IMR-90 (cell line): Measurements from ENCODE around the gene MCCD1. TPM values are rescaled to one million over a fixed set of nuclear protein-coding genes. Genes with fewer than 3 reads are reported as not detected.

Experiments
- ATAC-seq: fragments of 200-7000 bp; cut with Tn5 transposase; 2 replicates; pipeline ENCODE4 v1.9.1; 2020; ENCODE audit warnings: low read depth, mild to moderate bottlenecking, moderate library complexity
- BruUV-seq: library from RNA; stranded (reverse); fragments of 400-500 nt; replicated peaks from 2 replicates; lab custom pipeline; 2021; lab: Mats Ljungman, UMichigan
- CTCF ChIA-PET: fragments of 300-600 bp; formaldehyde crosslinking; extraction: SDS; loops from one replicate; lab custom pipeline; 2021; ENCODE audit warnings: antibody characterized with exemption; lab: Yijun Ruan, JAX
- POLR2A ChIA-PET: fragments of 300-600 bp; sonication (Branson Sonifier 250); formaldehyde crosslinking; loops from one replicate; lab custom pipeline; 2022; ENCODE audit warnings: antibody characterized with exemption; ENCODE audit not compliant: unreplicated experiment; lab: Charles Lee
- DNase-seq: peaks from one replicate; pipeline ENCODE4 v3.0.0; 2013
- H2AFZ ChIP-seq: replicated peaks from 2 replicates; pipeline ENCODE3; 2013; ENCODE audit warnings: low read length, mild to moderate bottlenecking; ENCODE audit not compliant: poor library complexity
- H2AK5ac ChIP-seq: 2 replicates; pipeline ENCODE4 v1.6.1; 2013; ENCODE audit warnings: low read depth, low read length, inconsistent platforms
- H2AK9ac ChIP-seq: replicated peaks from 2 replicates; pipeline ENCODE3; 2013; ENCODE audit warnings: mild to moderate bottlenecking, low read depth, low read length, moderate library complexity; ENCODE audit not compliant: poor library complexity
- H2BK120ac ChIP-seq: 2 replicates; pipeline ENCODE4 v1.6.1; 2013; ENCODE audit warnings: low read depth, low read length, inconsistent platforms
- H2BK15ac ChIP-seq: 3 replicates; pipeline ENCODE4 v1.6.1; 2013; ENCODE audit warnings: low read depth, low read length, inconsistent platforms
- H2BK20ac ChIP-seq: 2 replicates; pipeline ENCODE4 v1.6.1; 2013; ENCODE audit warnings: low read depth, mild to moderate bottlenecking, inconsistent platforms, low read length, moderate library complexity
- H2BK5ac ChIP-seq: 2 replicates; pipeline ENCODE4 v1.6.1; 2013; ENCODE audit warnings: mild to moderate bottlenecking, low read depth, low read length, inconsistent platforms; ENCODE audit not compliant: poor library complexity, severe bottlenecking
- H3K14ac ChIP-seq: replicated peaks from 2 replicates; pipeline ENCODE4 v1.6.1; 2013; ENCODE audit warnings: low read depth, low read length, inconsistent platforms
- H3K18ac ChIP-seq: 2 replicates; pipeline ENCODE4 v1.6.1; 2013; ENCODE audit warnings: low read depth, low read length, control low read depth
- H3K23ac ChIP-seq: 2 replicates; pipeline ENCODE4 v1.6.1; 2013; ENCODE audit warnings: low read depth, low read length, inconsistent platforms
- H3K27ac ChIP-seq: 2 replicates; pipeline ENCODE4 v1.5.1; 2013; ENCODE audit warnings: mild to moderate bottlenecking, control low read depth, low read length; ENCODE audit not compliant: insufficient read depth
- H3K27me3 ChIP-seq: 2 replicates; pipeline ENCODE4 v1.6.1; 2013; ENCODE audit warnings: low read length; ENCODE audit not compliant: control insufficient read depth, insufficient read depth
- H3K36me3 ChIP-seq: 2 replicates; pipeline ENCODE4 v1.6.1; 2013; ENCODE audit warnings: low read length, mixed read lengths; ENCODE audit not compliant: control insufficient read depth, insufficient read depth
- H3K4ac ChIP-seq: 2 replicates; pipeline ENCODE4 v1.6.1; 2013; ENCODE audit warnings: low read depth, low read length, inconsistent platforms
- H3K4me1 ChIP-seq: 2 replicates; pipeline ENCODE4 v1.6.1; 2013; ENCODE audit warnings: low read length, mixed read lengths; ENCODE audit not compliant: control insufficient read depth, insufficient read depth
- H3K4me2 ChIP-seq: 2 replicates; pipeline ENCODE4 v1.6.1; 2013; ENCODE audit warnings: low read depth, mild to moderate bottlenecking, control low read depth, low read length, moderate library complexity
- H3K4me3 ChIP-seq: 2 replicates; pipeline ENCODE4 v1.5.1; 2013; ENCODE audit warnings: low read depth, mild to moderate bottlenecking, control low read depth, low read length, moderate library complexity; ENCODE audit not compliant: insufficient read depth
- H3K56ac ChIP-seq: 2 replicates; pipeline ENCODE4 v1.6.1; 2013; ENCODE audit warnings: low read length, inconsistent platforms; ENCODE audit not compliant: insufficient read depth; ENCODE audit errors: extremely low read depth
- H3K79me1 ChIP-seq, 2 experiments: 2 replicates each; pipeline ENCODE4 v1.6.1; 2013; ENCODE audit warnings: low read length in 2 of 2, inconsistent platforms in 1 of 2, low read depth in 1 of 2
- H3K9ac ChIP-seq: 2 replicates; pipeline ENCODE4 v1.6.1; 2013; ENCODE audit warnings: low read depth, low read length, control low read depth
- H3K9me1 ChIP-seq: 2 replicates; pipeline ENCODE4 v1.6.1; 2013; ENCODE audit warnings: low read length, inconsistent platforms; ENCODE audit not compliant: insufficient read depth
- H3K9me3 ChIP-seq: 2 replicates; pipeline ENCODE4 v1.6.1; 2013; ENCODE audit warnings: low read length; ENCODE audit not compliant: control insufficient read depth, insufficient read depth
- H4K20me1 ChIP-seq: 2 replicates; pipeline ENCODE4 v1.6.1; 2013; ENCODE audit warnings: low read length, inconsistent platforms; ENCODE audit not compliant: insufficient read depth
- H4K5ac ChIP-seq: 2 replicates; pipeline ENCODE4 v1.6.1; 2013; ENCODE audit warnings: mild to moderate bottlenecking, low read depth, low read length, control low read depth
- H4K8ac ChIP-seq, 2 experiments: 2 replicates each; pipeline ENCODE4 v1.6.1; 2013; ENCODE audit warnings: low read depth in 2 of 2, low read length in 2 of 2, control low read depth in 1 of 2, inconsistent platforms in 1 of 2
- H4K91ac ChIP-seq: 2 replicates; pipeline ENCODE4 v1.6.1; 2013; ENCODE audit warnings: low read depth, low read length, inconsistent platforms; ENCODE audit not compliant: insufficient read depth
- BHLHE40 ChIP-seq: fragments of 150-350 bp; IDR thresholded peaks from 2 replicates; pipeline ENCODE4 v1.6.1; 2016; ENCODE audit warnings: mild to moderate bottlenecking, low read depth, low read length
- CEBPB ChIP-seq: IDR thresholded peaks from 2 replicates; pipeline ENCODE4 v1.6.1; 2012; ENCODE audit warnings: low read depth, low read length, improper control_type of control experiment
- POLR2A ChIP-seq: IDR thresholded peaks from 2 replicates; pipeline ENCODE4 v1.6.1; 2012; ENCODE audit warnings: mild to moderate bottlenecking, low read depth, low read length
- WGBS, 2 experiments: methylation state at CpG; one replicate each; pipeline versions ENCODE4 v1.1.5 to v1.1.7; 2013; ENCODE audit warnings: missing lambda C conversion rate in 2 of 2; ENCODE audit not compliant: insufficient read length in 1 of 2; ENCODE audit errors: extremely low coverage in 2 of 2; 5-methylcytosine and 5-hydroxymethylcytosine counted together
- dilution Hi-C: fragments of 300-500 bp; cut with HindIII; formaldehyde crosslinking; loops from one replicate; pipeline ENCODE4 v1.14.3; 2018; ENCODE audit warnings: low sequenced_read_pairs; ENCODE audit not compliant: unreplicated experiment
- in situ Hi-C: fragments of 300-500 bp; cut with MboI; formaldehyde crosslinking; loops from 3 replicates; pipeline ENCODE4 v1.14.3; 2019; ENCODE audit warnings: low sequenced_read_pairs, inconsistent platforms, mixed read lengths
- intact Hi-C: fragments of 100-400 bp; cut with micrococcal nuclease; formaldehyde crosslinking; loops from 2 replicates; pipeline ENCODE4 v1.10.0; 2022
- polyA plus RNA-seq, 3 experiments: library from polyadenylated mRNA; depleted of rRNA; stranded (reverse); fragments of >200 nt; gene quantifications; 2 replicates each; pipeline ENCODE4 v1.2.3, GENCODE V29; 2012; ENCODE audit warnings: low replicate concordance in 1 of 3
- total RNA-seq: library from RNA; depleted of rRNA; stranded (reverse); fragments of >200 nt; gene quantifications from 2 replicates; pipeline ENCODE4 v1.2.3, GENCODE V29; 2012

MCCD1 gene
- total and polyA plus RNA-seq, 2 of the 4 experiments (the other 2 are of a cell fraction) = not detected

GRCh38 chr6:31528307-31528777, 420 bp upstream of the MCCD1 start:
- Histone ChIP-seq H2BK120ac (no peak overlapping the region), H3K4me1 (peaks cover 10% of the 10 kb centered on the region), H3K27me3 (no peaks in the 10 kb centered on the region), H4K91ac (no peak overlapping the region), H3K9me1 (peaks cover 20% of the 10 kb centered on the region), H3K23ac (no peak overlapping the region), H4K20me1 (peaks cover 47% of the 10 kb centered on the region), H2AK9ac (no peak overlapping the region), H2AK5ac (no peak overlapping the region), H4K8ac (no peak overlapping the region), H3K56ac (no peak overlapping the region), H2BK20ac (no peak overlapping the region), H3K9me3 (no peaks in the 10 kb centered on the region), H3K36me3 (peaks cover 41% of the 10 kb centered on the region), H2BK5ac (no peak overlapping the region), H3K18ac (no peak overlapping the region), H3K4me3 (no peak overlapping the region), H3K27ac (no peak overlapping the region), H4K5ac (no peak overlapping the region), H3K14ac (no peak overlapping the region), H3K9ac (no peak overlapping the region), H2BK15ac (no peak overlapping the region), H3K79me1 (peaks cover 15 to 49% of the 10 kb centered on the region in 2 experiments; a peak in 3 of 4 replicates), H3K4me2 (no peak overlapping the region), H2AFZ (no peak overlapping the region), H3K4ac (no peak overlapping the region)
- ChIA-PET CTCF (interaction anchor here (0.9 to 1.3 kb wide), 2 partner anchors 18 to 33 kb away, joined by 4 to 5 read pairs; partner anchors contain the start of gene ATP6V1G2), POLR2A (no interaction called here)
- intact Hi-C loops = loop anchor here (5.0 kb wide), 1 partner anchor 36 kb away; no protein-coding TSS in a partner anchor
- 60% methylated on average over 1 of the region's 4 CpGs; no CpG with 5 or more reads in 1 of the 2 experiments for WGBS, 2 experiments
- DNase-seq = no peak
- in situ Hi-C loops = no loop called here
- no peak for TF ChIP-seq CEBPB
- no peak for TF ChIP-seq BHLHE40
- no peak for TF ChIP-seq POLR2A
- dilution Hi-C loops = no loop called here
- BruUV-seq = no TSS peak
- peak; percentile 15 for ATAC-seq
